Aorta (tissue), 5 donors: Measurements from ENCODE around the gene KNDC1. TPM values are rescaled to one million over a fixed set of nuclear protein-coding genes. Genes with fewer than 3 reads are reported as not detected.

Experiments
- ATAC-seq: fragments of 200-7000 bp; cut with Tn5 transposase; one replicate; pipeline ENCODE4 v1.9.1; 2022; ENCODE audit warnings: moderate library complexity; ENCODE audit not compliant: low FRiP score
- DNase-seq, 2 donors: peaks; one replicate each; pipeline ENCODE4 v3.0.0-alpha.2; 2020
- H3K27ac ChIP-seq, 2 donors: one replicate each; pipeline ENCODE4 v1.5.1; 2013; ENCODE audit warnings: low read length in 2 of 2, mild to moderate bottlenecking in 2 of 2, moderate library complexity in 2 of 2, control low read depth in 1 of 2, inconsistent platforms in 1 of 2, low read depth in 1 of 2
- H3K27me3 ChIP-seq, 2 donors: one replicate each; pipeline ENCODE4 v1.6.1; 2013; ENCODE audit warnings: control low read depth in 1 of 2, low read length in 1 of 2, mild to moderate bottlenecking in 1 of 2, moderate library complexity in 1 of 2; ENCODE audit not compliant: insufficient read depth in 2 of 2, control insufficient read depth in 1 of 2
- H3K36me3 ChIP-seq, 2 donors: one replicate each; pipeline ENCODE4 v1.6.1; 2013; ENCODE audit warnings: control low read depth in 1 of 2, low read length in 1 of 2, mild to moderate bottlenecking in 1 of 2; ENCODE audit not compliant: insufficient read depth in 2 of 2, control insufficient read depth in 1 of 2
- H3K4me1 ChIP-seq, 2 donors: one replicate each; pipeline ENCODE4 v1.6.1; 2013; ENCODE audit warnings: low read length in 2 of 2, control low read depth in 1 of 2, mild to moderate bottlenecking in 1 of 2, moderate library complexity in 1 of 2; ENCODE audit not compliant: insufficient read depth in 2 of 2, control insufficient read depth in 1 of 2
- H3K4me3 ChIP-seq, 2 donors: one replicate each; pipeline ENCODE4 v1.5.1; 2013; ENCODE audit warnings: low read length in 2 of 2, control low read depth in 1 of 2, mild to moderate bottlenecking in 1 of 2
- H3K9me3 ChIP-seq: one replicate; pipeline ENCODE4 v1.6.1; 2013; ENCODE audit warnings: mild to moderate bottlenecking, low read length; ENCODE audit not compliant: control insufficient read depth
- WGBS, 2 donors: extraction: QIAGEN DNeasy Blood & Tissue Kit; methylation state at CpG; one replicate each; pipeline ENCODE4 v1.1.7; 2013; 5-methylcytosine and 5-hydroxymethylcytosine counted together
- intact Hi-C, 2 donors: fragments of 100-400 bp; cut with DNase I; formaldehyde crosslinking; loops; one replicate each; pipeline versions ENCODE4 v1.14.2 to v1.15.0; 2022
- polyA plus RNA-seq, 2 donors: library from polyadenylated mRNA; stranded (reverse); fragments of 200-250 nt; gene quantifications; one replicate each; pipeline ENCODE4 v1.2.3, GENCODE V29; 2013
- total RNA-seq, 2 donors: library from RNA; stranded (reverse); fragmentation: NEBNext Ultra II Directional; extraction: Animal tissue kit (Norgen Biotek cat#: 25700); gene quantifications; one replicate each; pipeline ENCODE4 v1.2.1, GENCODE V29; 2021
- donor health status: healthy with polysubstance abuse.
- donor health status: Bipolar disorder and iron deficiency.
- donor health status: DM: no; HTN: no; CAD: no.
- donor health status: DM: no; HTN: no; CAD: no.
- donor health status: DM: yes; HTN: yes; CAD: no.

KNDC1 gene
- total and polyA plus RNA-seq, 4 donors = 0.05 to 0.36 (median 0.19) TPM

GRCh38 chr10:133129071-133129858 lies 30.8 kb upstream of the KNDC1 start:
- Histone ChIP-seq H3K4me3 (no peak overlapping the region), H3K27ac (no peak overlapping the region), H3K36me3 (no peaks in the 10 kb centered on the region), H3K4me1 (no peaks in the 10 kb centered on the region), H3K9me3 (no peaks in the 10 kb centered on the region), H3K27me3 (no peaks in the 10 kb centered on the region)
- DNase-seq = peak; percentile 38 to 59
- WGBS, 2 donors = 81 to 85% methylated on average over 34 to 39 of the region's 39 CpGs
- intact Hi-C loops = loop anchor here in 1 of 2 donors (5.0 kb wide), 1 partner anchor 292 kb away; no protein-coding TSS in a partner anchor
- ATAC-seq = no peak

- H3K9me3 ChIP-seq = no peaks in the 10 kb centered on the region
- H3K4me3 ChIP-seq = no peak overlapping the region
- ATAC-seq (no peak), DNase-seq (peak; percentile 26 to 65)
- intact Hi-C loops = loop anchor here in 1 of 2 donors (5.0 kb wide), 1 partner anchor 293 kb away; no protein-coding TSS in a partner anchor
- H3K36me3 ChIP-seq = no peaks in the 10 kb centered on the region
- no peaks in the 10 kb centered on the region for H3K27me3 ChIP-seq
- no peak overlapping the region for H3K27ac ChIP-seq
- 59 to 61% methylated on average over 20 of the region's 20 CpGs for WGBS, 2 donors
- no peaks in the 10 kb centered on the region for H3K4me1 ChIP-seq
Observed at GRCh38 chr10:133129859-133130495, 30.0 kb upstream of the KNDC1 start.

- no peaks in the 10 kb centered on the region for H3K36me3 ChIP-seq
- WGBS, 2 donors = 77 to 87% methylated on average over 11 of the region's 11 CpGs
- H3K4me1 ChIP-seq = no peaks in the 10 kb centered on the region
- intact Hi-C loops = no loop called here
- no peaks in the 10 kb centered on the region for H3K27me3 ChIP-seq
- H3K9me3 ChIP-seq = no peaks in the 10 kb centered on the region
- H3K4me3 ChIP-seq = no peak overlapping the region
- no peak for ATAC-seq
- no peak overlapping the region for H3K27ac ChIP-seq
- DNase-seq = peak; percentile 4 to 7
Observed at GRCh38 chr10:133130602-133131001, 29.4 kb upstream of the KNDC1 start.

- peak; percentile 17 to 42 for DNase-seq
- H3K4me1 ChIP-seq = no peaks in the 10 kb centered on the region
- H3K27ac ChIP-seq = no peak overlapping the region
- intact Hi-C loops = no loop called here
- H3K4me3 ChIP-seq = no peak overlapping the region
- no peak for ATAC-seq
- H3K27me3 ChIP-seq = no peaks in the 10 kb centered on the region
- H3K36me3 ChIP-seq = no peaks in the 10 kb centered on the region
- H3K9me3 ChIP-seq = no peaks in the 10 kb centered on the region
- 77 to 79% methylated on average over 18 of the region's 18 CpGs for WGBS, 2 donors
Observed at GRCh38 chr10:133131053-133131452, 29.0 kb upstream of the KNDC1 start.

GRCh38 chr10:133131734-133132472 lies 28.1 kb upstream of the KNDC1 start:
- Histone ChIP-seq H3K9me3 (no peaks in the 10 kb centered on the region), H3K4me1 (no peaks in the 10 kb centered on the region), H3K27me3 (no peaks in the 10 kb centered on the region), H3K36me3 (no peaks in the 10 kb centered on the region), H3K4me3 (no peak overlapping the region), H3K27ac (no peak overlapping the region)
- ATAC-seq (no peak), DNase-seq (peak; percentile 42 to 45)
- intact Hi-C loops = no loop called here
- WGBS, 2 donors = 78 to 79% methylated on average over 41 of the region's 41 CpGs

- ATAC-seq = no peak
- WGBS, 2 donors = 84 to 89% methylated on average over 26 of the region's 26 CpGs
- intact Hi-C loops = no loop called here
- Histone ChIP-seq H3K4me3 (no peak overlapping the region), H3K36me3 (no peaks in the 10 kb centered on the region), H3K9me3 (no peaks in the 10 kb centered on the region), H3K27me3 (no peaks in the 10 kb centered on the region), H3K4me1 (no peaks in the 10 kb centered on the region), H3K27ac (no peak overlapping the region)
- peak; percentile 31 to 69 for DNase-seq
Observed at GRCh38 chr10:133132473-133133291, 27.3 kb upstream of the KNDC1 start.

GRCh38 chr10:133133471-133134231 lies 26.4 kb upstream of the KNDC1 start:
- H3K36me3 ChIP-seq = no peaks in the 10 kb centered on the region
- DNase-seq (peak; percentile 38 to 71), ATAC-seq (peak; percentile 17)
- H3K4me1 ChIP-seq = no peaks in the 10 kb centered on the region
- intact Hi-C loops = no loop called here
- WGBS, 2 donors = 79 to 80% methylated on average over 17 to 20 of the region's 20 CpGs
- no peaks in the 10 kb centered on the region for H3K27me3 ChIP-seq
- H3K27ac ChIP-seq = no peak overlapping the region
- no peaks in the 10 kb centered on the region for H3K9me3 ChIP-seq
- H3K4me3 ChIP-seq = no peak overlapping the region
